OCI-LY3 (cell line): ENCODE results near the gene CORO6.

Experiments used
- CTCF ChIP-seq: fragments of 200-600, 300-600 bp; sonication (generic); IDR thresholded peaks from 2 replicates; pipeline ENCODE4 v1.5.1; 2014; ENCODE audit warnings: antibody characterized with exemption, low read length, low read depth
- EZH2phosphoT487 ChIP-seq: fragments of 200-600 bp; shearing (Covaris generic); IDR thresholded peaks from 2 replicates; pipeline ENCODE4 v1.6.1; 2018; ENCODE audit warnings: antibody characterized with exemption, mixed run types, low read depth

DNA sequence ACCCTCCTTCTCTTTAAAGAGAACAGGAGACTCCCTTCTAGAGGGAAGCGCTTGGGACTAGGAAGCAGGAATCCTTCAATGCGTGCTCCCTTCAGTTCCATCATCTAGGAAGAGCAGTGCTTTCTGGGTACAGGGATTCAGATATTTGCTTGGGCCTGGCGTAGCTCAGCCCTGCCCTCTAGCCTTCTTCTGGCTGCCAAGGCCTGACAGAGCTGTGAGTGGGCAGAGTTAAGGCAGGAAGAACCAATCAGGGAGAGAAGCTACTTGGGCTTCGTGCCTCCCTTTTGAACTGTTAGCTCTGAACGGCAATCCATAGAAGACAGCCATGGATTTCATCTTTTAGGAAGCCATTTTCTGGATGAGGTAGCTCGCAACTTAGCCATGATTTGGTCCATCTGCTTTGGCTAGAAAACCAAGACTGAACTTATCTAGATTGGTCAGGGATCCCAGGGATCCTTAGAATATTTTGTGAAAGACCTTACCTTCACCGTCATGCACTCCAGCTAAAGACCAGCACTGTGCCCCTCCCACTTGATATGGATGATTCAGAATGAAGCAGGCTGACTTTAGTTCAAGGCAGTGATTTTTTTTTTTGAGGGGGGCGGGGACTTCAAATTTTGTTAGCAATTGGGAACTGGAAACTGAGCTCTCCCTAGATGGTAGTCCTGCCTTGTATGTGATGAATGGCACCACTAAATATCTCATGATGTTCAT lies 2.5 kb upstream of the CORO6 start:
- TF ChIP-seq CTCF (no peak), EZH2phosphoT487 (no peak)
